ENCODE data around the gene FBXO3.

FBXO3 gene

GRCh38 chr11:33719587-33719986 is 54.7 kb downstream of the FBXO3 start:
- Histone ChIP-seq H3K36me3 (ENCODE audit: control insufficient read depth, low read length) (peaks cover 10% of the 10 kb centered on the region; the same call in 1 of the 2 replicates), H3K4me1 (ENCODE audit: control insufficient read depth, low read length) (0 out of 2 replicates have a peak, but pooled peaks cover under 1% of the 10 kb centered on the region), H3K4me2 (ENCODE audit: low read length) (no peak overlapping the region), H3K9me3 (ENCODE audit: control insufficient read depth, insufficient read depth, low read length) (no peaks in the 10 kb centered on the region), H4K20me1 (ENCODE audit: control insufficient read depth, insufficient read depth, low read depth, low read length) (no peaks in the 10 kb centered on the region), H3K9me2 (replicated peaks; ENCODE audit: control insufficient read depth, low read length) (no peaks in the 10 kb centered on the region), H3K79me2 (ENCODE audit: control insufficient read depth, low read length) (peaks cover 9% of the 10 kb centered on the region), H3K4me3 (ENCODE audit: low read length) (no peak overlapping the region), H3K27ac (ENCODE audit: low read depth, low read length) (no peak overlapping the region), H3K27me3 (ENCODE audit: control insufficient read depth, low read length) (no peaks in the 10 kb centered on the region), H3F3A (ENCODE audit: control insufficient read depth, insufficient read depth) (no peaks in the 10 kb centered on the region)
- TF ChIP-seq EZH2phosphoT487 (IDR thresholded peaks at IDR 0.05; ENCODE audit: borderline replicate concordance, low read length) (no peak), CTCF (IDR thresholded peaks at IDR 0.05; ENCODE audit: low read depth, low read length, poor library complexity, severe bottlenecking) (no peak)

GRCh38 chr11:33718440-33718839 is 55.9 kb downstream of the FBXO3 start:
- TF ChIP-seq CTCF (IDR thresholded peaks at IDR 0.05; ENCODE audit: low read depth, low read length, poor library complexity, severe bottlenecking) (no peak), EZH2phosphoT487 (IDR thresholded peaks at IDR 0.05; ENCODE audit: borderline replicate concordance, low read length) (no peak)
- H4K20me1 ChIP-seq (ENCODE audit: control insufficient read depth, insufficient read depth, low read depth, low read length), result no peaks in the 10 kb centered on the region
- H3K36me3 ChIP-seq (ENCODE audit: control insufficient read depth, low read length), result peaks cover 12% of the 10 kb centered on the region; the same call in 1 of the 2 replicates
- no peaks in the 10 kb centered on the region for H3K27me3 ChIP-seq (ENCODE audit: control insufficient read depth, low read length)
- H3K79me2 ChIP-seq (ENCODE audit: control insufficient read depth, low read length), result 0 out of 2 replicates have a peak, but pooled peaks cover under 1% of the 10 kb centered on the region
- no peaks in the 10 kb centered on the region for H3K9me3 ChIP-seq (ENCODE audit: control insufficient read depth, insufficient read depth, low read length)
- H3F3A ChIP-seq (ENCODE audit: control insufficient read depth, insufficient read depth), result no peaks in the 10 kb centered on the region
- no peak overlapping the region for H3K4me2 ChIP-seq (ENCODE audit: low read length)
- no peaks in the 10 kb centered on the region for H3K9me2 ChIP-seq (replicated peaks; ENCODE audit: control insufficient read depth, low read length)
- no peak overlapping the region for H3K4me3 ChIP-seq (ENCODE audit: low read length)
- H3K27ac ChIP-seq (ENCODE audit: low read depth, low read length), result no peak overlapping the region
- no peaks in the 10 kb centered on the region for H3K4me1 ChIP-seq (ENCODE audit: control insufficient read depth, low read length)

- Histone ChIP-seq H3K27ac (ENCODE audit: low read depth, low read length) (no peak overlapping the region), H4K20me1 (ENCODE audit: control insufficient read depth, insufficient read depth, low read depth, low read length) (no peaks in the 10 kb centered on the region), H3K4me3 (ENCODE audit: low read length) (no peak overlapping the region), H3K9me2 (replicated peaks; ENCODE audit: control insufficient read depth, low read length) (no peaks in the 10 kb centered on the region), H3K9me3 (ENCODE audit: control insufficient read depth, insufficient read depth, low read length) (no peaks in the 10 kb centered on the region), H3K79me2 (ENCODE audit: control insufficient read depth, low read length) (no peaks in the 10 kb centered on the region), H3K4me1 (ENCODE audit: control insufficient read depth, low read length) (no peaks in the 10 kb centered on the region), H3K36me3 (ENCODE audit: control insufficient read depth, low read length) (peaks cover 7% of the 10 kb centered on the region; the same call in 1 of the 2 replicates), H3F3A (ENCODE audit: control insufficient read depth, insufficient read depth) (no peaks in the 10 kb centered on the region), H3K4me2 (ENCODE audit: low read length) (no peak overlapping the region), H3K27me3 (ENCODE audit: control insufficient read depth, low read length) (no peaks in the 10 kb centered on the region)
- TF ChIP-seq CTCF (IDR thresholded peaks at IDR 0.05; ENCODE audit: low read depth, low read length, poor library complexity, severe bottlenecking) (peak; percentile 37), EZH2phosphoT487 (IDR thresholded peaks at IDR 0.05; ENCODE audit: borderline replicate concordance, low read length) (no peak)
Observed at GRCh38 chr11:33716243-33716642, 58.1 kb downstream of the FBXO3 start.
